Stimulated activated CD4-positive, alpha-beta T cell treated with anti-CD3 and anti-CD28 coated beads, Interleukin-12 subunit alpha, Interleukin-12 subunit beta, amount 100 ng/mL, for 24 hours (primary cell): ENCODE results near the gene HIVEP3.

ENCODE experiments used
- DNase-seq, 2 experiments: peaks; one replicate each; pipeline ENCODE4 v3.0.0-alpha.2; 2020; ENCODE audit warnings: low read depth in 2 of 2

The HIVEP3 gene

DNA sequence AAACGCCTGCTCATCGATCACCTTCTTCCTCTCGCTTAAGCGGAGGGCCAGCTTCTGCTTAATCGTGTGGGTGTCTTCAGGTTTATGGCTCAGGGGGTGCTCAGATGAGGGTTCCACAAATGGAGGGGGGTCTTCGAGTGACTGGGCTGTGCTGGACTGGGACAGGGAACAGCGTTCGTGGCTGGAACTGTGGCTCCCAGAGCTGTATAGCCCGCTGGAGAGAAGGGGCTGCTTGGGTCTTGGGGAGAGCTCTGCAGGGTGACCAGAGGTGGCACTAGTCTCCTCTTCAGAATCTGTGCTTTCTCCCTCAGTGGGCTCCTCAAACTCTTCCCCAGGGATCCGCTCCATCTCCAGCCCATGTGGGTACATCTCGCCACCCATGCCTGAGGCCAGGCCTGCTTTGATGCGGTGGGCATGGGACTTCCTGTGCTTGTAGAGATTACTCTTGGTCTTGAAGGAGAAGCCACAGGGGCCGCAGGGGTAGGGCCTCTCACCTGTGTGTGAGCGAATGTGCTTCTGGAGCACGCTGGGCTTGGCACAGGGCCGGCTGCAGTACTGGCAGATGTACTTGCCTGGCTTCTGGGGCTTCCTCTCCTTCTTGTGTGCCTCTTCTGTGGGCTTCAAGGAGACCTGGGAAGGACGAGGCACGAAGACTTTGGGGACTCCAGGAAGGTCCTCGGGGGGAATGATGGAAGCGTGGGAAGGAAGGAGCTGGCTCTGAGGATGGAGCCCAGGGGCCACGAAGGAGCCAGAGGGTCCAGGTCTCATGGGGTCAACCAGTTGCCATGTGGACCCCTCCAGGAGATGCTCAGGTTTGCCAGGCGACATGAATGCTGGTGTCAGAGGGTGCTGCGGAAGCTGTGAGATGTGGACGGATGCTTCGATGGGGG lies 334.8 kb downstream of the HIVEP3 start:
- DNase-seq = no peak

DNA sequence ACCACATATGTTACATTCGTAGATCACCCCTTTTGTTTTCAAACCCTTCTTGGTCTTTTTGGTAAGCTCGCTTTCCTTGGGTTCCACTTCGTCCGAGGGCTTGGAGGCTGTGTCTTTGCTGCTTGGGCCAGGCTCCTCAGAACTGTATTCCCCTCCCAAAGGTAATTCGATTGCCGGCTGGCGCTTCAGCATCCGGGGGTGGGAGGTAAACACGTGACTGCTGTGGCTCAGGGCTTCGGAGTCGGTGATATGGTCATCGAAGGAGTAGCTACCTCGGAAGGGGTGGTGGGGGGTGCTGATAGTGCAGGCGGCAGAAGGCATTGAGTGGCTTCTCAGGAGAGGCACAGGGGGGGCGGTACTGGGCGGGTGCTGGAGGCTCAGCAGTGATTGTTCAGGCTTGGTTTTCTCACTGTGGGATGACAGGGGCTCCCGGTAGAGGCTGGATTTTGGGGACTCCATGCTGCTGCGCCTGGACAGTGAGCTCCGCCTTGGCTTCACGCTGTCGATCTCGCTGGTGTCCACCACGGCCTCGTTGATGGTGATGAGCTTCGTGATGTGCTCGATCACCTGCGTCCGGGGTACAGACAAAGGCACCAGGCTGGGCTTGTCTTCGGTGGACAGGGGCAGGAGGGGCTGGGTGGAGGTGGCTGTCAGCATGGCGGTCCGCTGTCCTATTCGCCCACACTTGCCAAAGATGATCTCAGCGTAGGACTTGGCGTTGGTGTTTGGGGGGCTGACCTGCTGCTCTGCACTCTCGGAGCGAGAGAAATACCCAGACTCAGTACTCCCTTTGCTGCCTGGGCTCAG lies 335.7 kb downstream of the HIVEP3 start:
- no peak for DNase-seq

DNA sequence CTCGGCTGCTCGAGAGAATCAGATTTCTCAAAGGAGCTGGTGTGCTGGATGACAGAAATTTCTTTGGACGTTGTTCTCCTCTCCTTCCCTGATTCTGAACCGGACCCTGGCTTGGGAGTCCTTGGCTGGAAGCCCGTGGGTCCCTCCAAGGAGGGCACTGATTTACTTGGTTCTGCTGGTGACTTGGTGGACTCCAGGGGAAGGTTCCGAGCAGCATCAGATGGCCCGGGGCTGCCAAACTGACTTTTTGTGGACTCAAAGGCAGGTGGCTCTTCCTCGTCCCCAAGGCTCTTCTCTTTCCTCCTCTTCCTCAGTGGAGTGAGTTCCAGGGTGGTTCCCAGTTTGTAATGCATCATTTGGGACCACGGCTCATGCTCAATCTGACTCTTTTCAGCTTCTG lies 336.4 kb downstream of the HIVEP3 start:
- DNase-seq = no peak

DNA sequence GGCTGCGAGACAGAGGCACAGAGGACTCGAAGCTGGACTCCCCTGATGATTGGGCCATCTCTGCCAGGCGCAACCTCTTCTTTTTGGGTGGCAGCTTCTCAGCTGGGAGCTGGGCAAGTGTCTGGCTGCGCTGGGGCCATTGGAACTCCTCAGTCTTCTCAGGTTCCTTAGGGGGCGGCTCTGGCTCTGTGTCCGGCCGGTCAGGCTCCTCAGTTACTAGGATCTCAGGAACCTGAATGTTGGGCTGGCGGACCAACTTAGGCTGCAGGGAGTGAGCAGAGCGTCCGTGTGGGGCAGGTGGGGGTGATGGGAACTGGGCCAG lies 336.8 kb downstream of the HIVEP3 start:
- DNase-seq = no peak

DNA sequence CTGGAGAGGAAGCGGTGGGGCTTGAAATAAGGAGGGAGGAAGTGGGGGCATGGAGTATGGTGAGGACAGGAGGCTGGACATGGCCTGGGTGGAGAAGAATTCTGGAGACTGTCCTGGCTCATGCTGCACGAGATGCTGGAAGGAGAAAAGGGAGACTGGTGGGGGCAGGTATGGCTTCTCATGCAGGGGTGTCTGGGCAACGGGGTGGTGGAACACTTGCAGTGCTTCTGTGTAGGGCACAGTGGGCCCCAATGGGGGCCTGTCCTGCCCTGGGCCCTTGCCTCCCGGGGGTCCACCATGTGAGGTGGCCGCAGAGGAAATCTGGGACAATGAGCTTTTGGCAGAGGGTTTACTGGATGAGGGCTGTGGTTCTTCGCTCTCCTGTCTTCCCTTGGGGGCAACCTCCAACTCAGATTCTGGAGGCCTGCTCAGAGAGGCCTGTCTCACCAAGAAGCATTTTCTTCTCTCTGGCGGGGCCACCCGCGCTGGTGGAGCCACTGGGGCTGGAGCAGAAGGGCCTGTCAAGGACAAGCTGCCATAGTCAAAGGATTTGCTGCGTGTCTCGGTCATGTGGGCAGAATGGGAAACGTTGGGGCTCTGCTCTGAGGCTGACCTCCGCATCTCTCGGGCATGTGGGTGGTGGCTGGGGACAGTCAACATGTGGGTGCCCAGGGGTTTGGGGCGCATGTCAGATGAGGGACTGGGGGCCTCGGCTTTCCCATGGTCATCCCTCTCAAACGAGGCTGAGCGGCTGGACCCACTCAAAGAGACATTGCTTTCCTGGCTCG lies 337.3 kb downstream of the HIVEP3 start:
- DNase-seq = no peak

DNA sequence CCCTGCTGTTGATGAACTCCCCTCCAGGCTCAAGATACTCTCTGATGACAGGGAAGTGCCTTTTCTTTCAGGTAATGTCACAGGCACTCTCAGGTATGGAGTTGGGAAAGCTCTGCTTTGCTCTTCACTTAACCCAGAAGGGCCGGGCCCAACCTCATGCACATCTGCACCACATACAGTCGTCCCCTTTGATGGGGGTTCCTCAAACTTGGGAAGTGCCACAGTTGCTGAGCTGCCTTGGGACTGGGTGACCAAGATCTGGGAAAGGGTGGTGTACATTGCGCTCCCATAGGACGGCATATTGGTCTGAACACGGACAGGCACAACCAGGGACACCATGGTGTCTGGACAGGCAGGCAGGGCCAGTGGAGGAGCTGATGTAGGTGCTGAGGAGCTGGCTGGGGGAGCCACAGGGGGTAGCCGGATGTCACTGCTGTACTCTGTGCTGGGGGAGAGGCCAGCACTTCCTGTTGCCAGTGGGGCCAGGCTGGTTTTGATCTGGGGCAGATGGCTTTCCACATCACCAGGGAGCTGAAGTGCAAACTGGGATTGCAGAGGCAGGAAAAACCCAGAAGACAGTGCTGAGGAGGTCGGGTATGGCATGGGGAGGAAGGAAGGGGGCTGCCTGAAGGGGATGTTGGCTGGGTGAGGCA lies 338.1 kb downstream of the HIVEP3 start:
- DNase-seq = no peak

DNA sequence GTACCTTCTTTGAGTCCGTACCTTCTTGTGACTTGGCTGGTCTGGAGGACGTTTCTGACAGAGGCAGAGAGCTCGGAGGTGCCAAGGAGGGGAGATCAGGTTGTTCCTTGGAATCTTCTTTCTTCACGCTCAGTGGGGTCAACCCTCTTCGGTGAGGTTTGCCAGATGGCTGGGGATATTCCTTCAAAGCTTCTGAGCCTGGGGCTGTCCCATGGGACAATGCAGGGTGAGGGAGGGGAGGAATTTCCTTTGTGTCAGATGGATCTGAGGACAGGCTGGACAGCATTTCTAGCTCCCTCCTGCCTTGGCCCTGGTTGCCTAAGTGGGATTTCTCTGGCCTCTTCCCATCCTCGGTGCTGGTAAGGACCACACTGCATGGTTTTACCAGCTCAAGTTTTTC lies 338.7 kb downstream of the HIVEP3 start:
- no peak for DNase-seq

DNA sequence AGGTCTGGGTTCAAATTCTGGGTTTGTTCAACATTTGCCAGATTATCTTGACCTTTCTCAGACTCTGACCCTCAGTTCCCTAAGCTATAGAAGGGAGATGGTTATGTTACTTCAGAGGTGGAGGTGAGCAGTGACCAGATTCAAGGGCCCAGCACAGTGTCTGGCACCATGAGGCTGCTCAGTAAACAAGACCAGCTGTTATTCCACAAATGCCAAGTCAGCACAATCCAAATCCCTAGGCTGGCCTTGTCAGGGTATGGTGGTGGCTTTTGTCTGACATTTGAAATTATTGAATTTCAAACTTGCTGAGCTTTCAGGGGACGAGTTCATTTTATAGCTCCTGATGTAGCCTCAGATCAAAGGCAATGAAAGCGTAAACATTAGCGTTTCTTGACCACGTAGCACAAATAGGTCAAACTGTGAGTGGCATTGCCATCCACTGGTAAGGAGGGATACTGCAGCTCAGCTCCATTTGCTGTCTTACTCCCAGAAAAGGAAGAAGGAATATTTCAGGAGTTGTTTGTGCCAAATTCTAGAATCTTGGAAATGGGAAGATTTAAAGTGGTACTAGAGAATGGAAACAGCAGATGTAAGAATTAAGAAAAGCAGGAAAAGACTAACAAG lies 339.9 kb downstream of the HIVEP3 start:
- no peak for DNase-seq

DNA sequence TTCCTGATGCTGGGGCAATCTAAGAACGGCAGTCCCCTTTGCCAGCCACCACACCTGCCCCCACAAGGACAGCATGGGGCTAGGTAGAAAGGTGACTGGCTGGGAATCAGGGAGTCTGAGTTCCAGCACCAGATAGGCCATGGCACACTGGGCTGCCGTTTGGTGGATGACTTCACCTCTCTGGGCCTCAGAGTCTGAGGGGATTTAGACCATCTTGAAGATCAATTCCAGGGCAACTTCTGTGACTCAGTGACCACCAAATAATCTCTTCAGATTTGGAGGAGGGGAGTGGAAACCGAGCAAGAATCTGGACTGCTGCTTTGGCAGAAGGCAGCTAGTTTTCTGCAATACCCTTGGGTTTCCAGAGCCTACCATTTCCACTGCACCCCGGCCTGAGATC lies 342.1 kb downstream of the HIVEP3 start:
- no peak for DNase-seq

DNA sequence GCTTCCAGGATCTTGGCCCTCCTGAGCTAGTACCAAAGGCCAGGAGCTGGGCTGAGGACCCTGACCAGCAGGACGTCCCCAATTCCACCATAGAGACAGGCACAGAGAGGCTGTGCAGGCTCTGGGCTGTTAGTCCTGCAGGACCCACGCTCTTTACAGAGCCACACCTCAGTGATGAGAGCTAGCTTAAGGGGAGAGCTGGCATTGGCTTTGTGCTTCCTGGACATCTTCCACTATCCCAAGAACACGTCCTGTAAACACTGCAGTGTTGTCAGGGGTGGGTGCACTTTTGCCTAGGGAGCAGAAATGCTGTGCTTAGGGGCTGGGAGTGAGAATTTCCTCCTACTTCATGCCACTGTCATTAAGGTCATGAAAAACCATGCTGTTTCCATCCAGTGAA lies 342.5 kb downstream of the HIVEP3 start:
- DNase-seq = no peak

DNA sequence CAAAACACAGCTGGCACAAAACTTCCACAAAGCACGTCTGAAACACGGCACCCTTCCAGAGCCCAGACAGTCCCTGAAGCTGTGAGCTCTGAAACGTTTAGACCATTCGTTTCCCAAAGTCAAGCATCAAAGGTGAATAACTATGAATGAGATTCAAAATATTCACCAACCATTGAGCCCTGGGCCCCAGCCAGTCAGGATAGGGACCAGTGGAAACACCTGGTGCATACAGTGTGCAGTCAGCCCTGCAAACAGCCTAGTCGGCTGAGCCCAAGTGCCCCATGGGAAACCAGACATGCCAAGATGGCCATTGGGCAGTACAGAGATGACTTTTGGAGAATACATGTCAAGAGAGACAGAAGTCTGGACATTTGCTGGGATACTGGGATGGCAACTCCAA lies 343.9 kb downstream of the HIVEP3 start:
- DNase-seq = no peak

DNA sequence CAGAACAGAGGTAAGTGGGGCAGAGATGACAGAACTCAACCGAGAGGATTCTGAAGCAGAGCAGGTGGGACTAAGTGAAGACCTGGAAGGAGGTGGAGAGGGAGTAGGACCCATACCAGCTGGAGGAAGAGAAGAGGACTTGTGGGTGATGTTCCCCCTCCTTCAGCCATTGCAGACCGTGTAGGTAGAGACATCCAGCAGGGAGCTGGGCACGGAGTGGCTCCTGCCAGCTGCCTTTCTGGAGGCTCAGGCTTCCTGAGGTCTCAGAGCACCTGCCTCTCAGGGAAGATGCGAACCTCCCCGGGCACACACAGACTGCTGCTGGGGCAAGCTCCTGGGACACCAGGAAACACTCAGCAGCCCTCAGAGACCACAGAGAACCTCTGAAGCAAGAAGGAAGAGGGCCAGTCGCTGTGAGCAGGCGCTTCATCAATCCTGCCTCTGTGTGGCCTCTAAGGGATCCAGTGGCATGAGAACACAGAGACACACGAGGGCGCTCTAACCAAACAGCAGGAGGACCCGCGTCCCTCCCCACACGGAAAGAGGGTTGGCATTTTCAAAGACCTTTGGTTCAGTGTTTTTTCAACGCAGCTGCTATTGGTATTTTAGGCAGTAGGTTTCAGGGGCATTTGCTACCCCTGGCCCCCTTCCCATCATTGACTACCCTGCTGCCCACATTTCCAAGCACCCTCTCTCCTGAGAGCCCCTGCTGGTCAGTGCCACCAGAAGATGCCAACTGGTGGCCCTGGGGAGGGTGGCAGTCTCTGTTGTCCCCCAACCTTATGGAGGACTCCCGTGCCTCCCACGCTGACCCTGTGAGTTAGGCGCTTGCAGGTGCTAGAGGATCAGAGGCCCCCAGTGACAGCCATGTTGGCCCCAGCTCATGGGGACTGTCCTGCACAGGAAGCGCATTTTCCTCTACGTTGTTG lies 344.7 kb downstream of the HIVEP3 start:
- DNase-seq = peak; percentile 54 to 79

DNA sequence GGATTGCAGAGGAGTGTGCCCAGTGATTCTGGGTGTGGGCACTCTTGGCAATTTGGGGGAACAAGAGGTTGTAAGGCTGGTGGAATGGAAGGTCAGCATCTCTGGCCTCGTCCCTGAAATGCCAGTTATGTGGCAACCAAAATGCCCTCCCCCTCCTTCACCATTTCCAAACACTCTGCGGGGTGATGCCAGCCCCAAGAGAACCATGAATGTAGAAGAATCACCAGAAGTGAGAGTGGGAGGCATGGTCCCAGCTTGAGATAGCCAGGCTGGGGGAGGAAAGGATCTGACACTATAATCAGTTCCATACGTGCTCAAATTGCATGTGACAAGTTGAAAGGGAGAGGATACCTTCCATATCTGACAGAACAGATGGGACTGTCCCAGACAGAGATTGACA lies 345.5 kb downstream of the HIVEP3 start:
- DNase-seq = no peak

DNA sequence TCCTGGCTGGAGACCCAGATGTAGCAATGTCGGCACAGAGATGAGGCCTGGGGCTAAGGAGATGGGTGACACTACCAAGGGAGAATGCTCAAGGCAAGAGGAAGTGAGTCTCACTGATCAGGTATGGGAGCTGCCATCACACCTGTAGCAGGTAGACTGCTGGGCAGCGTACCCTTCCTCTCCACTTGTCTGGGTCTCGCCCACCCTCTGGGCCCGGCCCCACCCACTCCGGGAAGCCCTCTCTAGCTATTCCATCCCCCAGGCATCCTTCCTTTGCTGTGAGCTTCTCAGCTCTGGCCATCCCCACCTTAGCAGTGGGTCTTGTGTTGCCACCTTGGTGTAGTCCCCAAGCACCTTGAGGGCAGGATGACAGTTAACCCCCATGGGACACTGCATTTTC lies 346.5 kb downstream of the HIVEP3 start:
- DNase-seq = no peak

DNA sequence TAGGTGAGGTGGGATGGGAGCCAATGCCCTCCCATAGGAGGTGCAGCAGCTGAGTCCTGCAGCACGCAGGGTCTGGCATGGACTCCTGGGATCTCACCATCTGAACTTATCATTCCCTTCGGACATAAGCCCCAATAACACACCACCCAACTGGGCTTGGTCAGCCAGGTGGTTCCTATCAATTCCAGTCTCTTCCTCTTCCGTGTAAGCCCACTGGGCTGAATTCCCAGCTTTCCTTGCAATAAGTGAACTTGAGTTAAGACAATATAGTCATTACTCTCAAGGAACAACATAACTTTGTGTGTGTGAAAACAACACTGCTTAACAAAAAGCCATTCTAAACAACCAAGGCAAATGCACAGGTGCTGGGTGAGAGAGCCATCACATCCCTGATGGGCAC lies 347.7 kb downstream of the HIVEP3 start:
- no peak for DNase-seq

DNA sequence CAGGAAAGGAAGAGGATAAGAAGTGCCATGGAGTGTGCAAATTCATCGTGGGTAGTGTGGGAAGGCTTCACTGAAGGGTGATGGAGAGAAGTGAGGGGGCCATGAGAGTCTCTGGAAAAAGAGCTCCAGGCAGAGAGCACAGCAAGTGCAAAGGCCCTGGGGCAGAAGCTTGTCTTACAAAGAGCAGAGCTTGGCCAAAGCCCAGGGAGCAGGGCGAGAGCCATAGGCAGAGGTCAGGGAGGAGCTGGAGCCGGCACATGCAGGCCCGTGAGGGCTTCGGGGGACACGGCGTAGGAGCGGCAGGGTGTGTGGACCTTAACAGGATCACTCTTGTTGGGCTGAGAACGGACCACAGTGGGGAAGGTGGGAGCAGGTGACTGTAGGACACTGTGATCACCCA lies 350.5 kb downstream of the HIVEP3 start:
- DNase-seq = no peak

DNA sequence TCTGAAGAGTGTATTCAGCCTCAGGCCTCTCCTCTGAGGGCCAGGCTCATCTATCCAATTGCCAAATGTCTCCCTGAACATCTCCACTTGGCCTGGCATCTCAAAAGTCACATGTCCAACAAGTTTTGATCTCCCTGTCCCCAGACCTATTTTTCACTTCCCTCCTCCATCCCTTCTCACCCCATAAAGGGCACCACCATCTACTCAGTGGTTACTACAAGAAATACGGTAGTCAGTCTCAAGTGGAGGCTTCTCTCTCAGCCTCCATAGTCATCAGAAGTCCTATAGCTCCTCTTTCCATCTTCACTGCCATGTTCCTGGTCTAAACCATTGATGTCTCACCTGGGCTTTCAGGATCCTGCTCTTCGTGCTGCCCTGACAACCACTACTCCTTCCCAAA lies 351.8 kb downstream of the HIVEP3 start:
- no peak for DNase-seq

DNA sequence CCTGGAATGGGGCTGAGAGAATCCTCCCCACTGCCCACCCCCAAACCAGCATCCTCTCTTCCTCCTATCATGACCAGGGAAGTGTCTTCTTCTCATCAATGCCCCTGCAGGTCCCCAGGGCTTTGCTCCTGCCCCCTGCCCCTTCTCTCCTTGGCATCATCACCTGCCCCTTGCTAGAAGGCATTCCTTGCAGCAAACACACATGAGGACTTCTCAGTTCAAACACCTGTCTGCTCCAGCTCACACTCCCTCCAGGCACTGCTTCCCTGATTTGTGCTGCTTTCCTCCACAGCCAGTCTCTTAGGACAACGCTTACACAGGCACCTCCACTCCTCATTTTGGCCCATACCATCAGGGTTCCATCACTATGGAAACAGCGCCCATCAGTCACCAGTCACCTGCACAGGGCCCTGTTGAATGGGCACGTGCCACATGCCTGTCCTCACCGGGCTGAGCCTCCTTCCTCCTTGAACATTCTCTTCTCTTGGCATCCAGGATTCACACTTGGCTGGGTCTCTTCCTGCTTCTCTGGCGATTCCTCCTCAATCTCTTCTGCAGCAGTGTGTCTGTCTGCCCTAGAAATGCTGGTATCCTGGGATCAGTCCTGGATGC lies 352.3 kb downstream of the HIVEP3 start:
- no peak for DNase-seq

DNA sequence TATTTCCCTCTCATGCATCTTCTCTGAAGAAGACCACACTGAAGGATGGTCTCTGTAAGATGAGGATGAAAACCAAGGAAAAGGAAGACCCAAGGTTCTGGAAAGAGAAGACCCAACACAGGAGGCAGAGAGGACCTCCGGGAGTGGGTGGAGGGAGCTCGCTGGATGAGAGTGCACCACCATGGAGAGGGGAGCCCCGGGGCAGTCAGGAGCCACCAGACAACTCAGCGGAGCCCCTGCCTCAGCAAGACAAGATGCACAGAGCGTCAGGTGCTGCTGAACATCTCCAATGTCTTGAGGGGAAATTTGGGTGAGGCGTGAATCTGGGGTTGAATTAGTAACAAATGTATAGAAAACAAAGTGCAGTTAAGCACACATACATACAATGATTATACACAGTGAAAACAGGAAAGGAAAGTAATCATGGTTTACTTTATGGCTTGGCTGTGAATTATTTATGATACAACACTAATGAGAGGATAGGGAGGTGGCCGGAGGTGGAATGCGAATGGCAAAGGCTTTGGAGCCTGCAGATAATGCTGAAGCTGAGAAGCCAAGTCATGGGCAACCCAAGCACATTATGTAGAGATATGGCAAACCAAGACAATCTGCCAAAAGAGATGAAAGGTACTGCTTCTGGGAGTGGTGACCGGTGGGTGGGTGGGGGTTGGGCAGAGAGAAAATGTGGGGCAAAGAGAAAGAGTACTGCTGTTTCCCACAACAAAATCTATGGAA lies 353.8 kb downstream of the HIVEP3 start:
- DNase-seq = no peak
